ENCODE data around the gene ANKRD55. TPM values are rescaled to one million over a fixed set of nuclear protein-coding genes. Genes with fewer than 3 reads are reported as not detected.

The ANKRD55 gene
- total RNA-seq, 2 experiments from 2014 or later: not detected

DNA sequence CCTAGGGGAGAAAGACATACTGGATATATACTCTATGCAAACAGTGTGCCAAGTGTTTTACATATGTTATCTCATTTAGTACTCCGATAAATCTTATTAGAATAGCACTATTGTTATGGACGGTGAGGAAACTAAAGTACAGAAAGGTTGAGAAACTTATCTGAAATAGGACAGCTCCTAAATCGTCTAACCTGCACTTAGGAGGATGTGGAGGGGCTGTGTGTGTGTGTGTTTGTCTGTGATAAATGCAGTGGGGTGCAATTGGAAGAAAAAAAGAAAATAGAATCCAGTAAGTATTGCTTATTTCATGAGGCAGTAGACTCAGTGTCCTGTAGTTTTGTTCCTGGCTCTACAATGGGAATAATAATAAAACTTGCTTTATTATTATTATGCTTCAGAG is 131.9 kb downstream of the ANKRD55 start:
- BruUV-seq (replicated peaks): no TSS peak
- Histone ChIP-seq H3K4me1 (ENCODE audit: insufficient read depth, low read length, poor library complexity, severe bottlenecking) (no peaks in the 10 kb centered on the region), H3K79me2 (ENCODE audit: insufficient read depth, low read depth, low read length) (no peaks in the 10 kb centered on the region), H2AFZ (ENCODE audit: low read length) (no peak overlapping the region), H3K9me2 (ENCODE audit: insufficient read depth, low read length) (no peaks in the 10 kb centered on the region), H3K27ac (ENCODE audit: low read depth, low read length, poor library complexity, severe bottlenecking) (no peak overlapping the region), H3K4me3 (ENCODE audit: low read depth, low read length, poor library complexity, severe bottlenecking) (no peak overlapping the region), H3K9me3 (ENCODE audit: low read length) (no peaks in the 10 kb centered on the region), H3K4me2 (ENCODE audit: low read length) (no peak overlapping the region), H4K20me1 (ENCODE audit: insufficient read depth, low read length) (no peaks in the 10 kb centered on the region), H3K36me3 (ENCODE audit: insufficient read depth, low read length) (no peaks in the 10 kb centered on the region)
- CTCF ChIA-PET (ENCODE audit: unreplicated experiment): no interaction called here
- DNase-seq (ENCODE audit: low spot score): no peak
- intact Hi-C loops (cut with micrococcal nuclease; ENCODE audit: unreplicated experiment): no loop called here
- TF ChIP-seq, protein P1, sequence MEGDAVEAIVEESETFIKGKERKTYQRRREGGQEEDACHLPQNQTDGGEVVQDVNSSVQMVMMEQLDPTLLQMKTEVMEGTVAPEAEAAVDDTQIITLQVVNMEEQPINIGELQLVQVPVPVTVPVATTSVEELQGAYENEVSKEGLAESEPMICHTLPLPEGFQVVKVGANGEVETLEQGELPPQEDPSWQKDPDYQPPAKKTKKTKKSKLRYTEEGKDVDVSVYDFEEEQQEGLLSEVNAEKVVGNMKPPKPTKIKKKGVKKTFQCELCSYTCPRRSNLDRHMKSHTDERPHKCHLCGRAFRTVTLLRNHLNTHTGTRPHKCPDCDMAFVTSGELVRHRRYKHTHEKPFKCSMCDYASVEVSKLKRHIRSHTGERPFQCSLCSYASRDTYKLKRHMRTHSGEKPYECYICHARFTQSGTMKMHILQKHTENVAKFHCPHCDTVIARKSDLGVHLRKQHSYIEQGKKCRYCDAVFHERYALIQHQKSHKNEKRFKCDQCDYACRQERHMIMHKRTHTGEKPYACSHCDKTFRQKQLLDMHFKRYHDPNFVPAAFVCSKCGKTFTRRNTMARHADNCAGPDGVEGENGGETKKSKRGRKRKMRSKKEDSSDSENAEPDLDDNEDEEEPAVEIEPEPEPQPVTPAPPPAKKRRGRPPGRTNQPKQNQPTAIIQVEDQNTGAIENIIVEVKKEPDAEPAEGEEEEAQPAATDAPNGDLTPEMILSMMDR (conservative IDR thresholded peaks at IDR 0.05; ENCODE audit: low read length): no peak
- TF ChIP-seq EZH2phosphoT487 (IDR thresholded peaks at IDR 0.05; ENCODE audit: borderline replicate concordance, low read depth, low read length): no peak
- POLR2A ChIA-PET: no interaction called here

DNA sequence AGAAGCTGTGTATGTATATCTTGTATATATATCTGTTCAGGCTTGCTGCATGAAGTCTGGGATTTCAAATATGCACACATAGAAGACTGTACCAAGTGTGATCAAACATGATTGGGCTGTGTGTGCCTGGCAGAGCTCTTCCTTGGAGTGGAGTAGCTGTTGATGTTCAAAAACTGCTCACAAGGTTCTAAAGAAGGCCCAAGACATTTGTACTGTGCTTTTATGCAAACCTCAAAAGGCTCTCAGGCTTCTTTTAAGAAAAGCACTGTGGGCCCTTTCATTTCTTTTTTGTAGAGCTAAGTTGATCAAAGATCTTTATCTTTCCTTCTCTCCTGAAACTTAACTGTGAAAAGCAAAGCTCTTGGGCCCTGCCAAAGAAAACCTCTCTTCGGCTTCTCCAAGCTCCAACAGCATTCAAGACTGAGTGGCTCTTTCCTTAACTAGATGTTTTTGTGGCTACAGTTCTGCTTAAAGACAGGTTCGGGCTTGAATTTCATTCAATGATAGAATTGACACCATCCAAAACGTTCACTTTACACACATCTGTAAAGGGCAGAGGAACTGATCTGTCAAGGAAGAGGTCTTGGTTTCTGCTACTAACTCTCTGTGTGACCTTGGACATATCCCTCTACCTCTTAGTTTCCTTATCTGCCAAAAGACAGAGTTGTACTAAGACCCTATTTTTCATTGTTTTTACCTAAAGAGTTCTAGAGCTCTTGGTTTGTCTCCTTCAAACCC is 132.5 kb downstream of the ANKRD55 start:
- BruUV-seq (replicated peaks): no TSS peak
- ChIA-PET CTCF (ENCODE audit: unreplicated experiment) (no interaction called here), POLR2A (no interaction called here)
- no peaks in the 10 kb centered on the region for H3K36me3 ChIP-seq (ENCODE audit: insufficient read depth, low read length)
- no peak overlapping the region for H3K4me2 ChIP-seq (ENCODE audit: low read length)
- DNase-seq (ENCODE audit: low spot score): no peak
- H3K79me2 ChIP-seq (ENCODE audit: insufficient read depth, low read depth, low read length): no peaks in the 10 kb centered on the region
- no peak overlapping the region for H3K4me3 ChIP-seq (ENCODE audit: low read depth, low read length, poor library complexity, severe bottlenecking)
- intact Hi-C loops (cut with micrococcal nuclease; ENCODE audit: unreplicated experiment): no loop called here
- H3K27ac ChIP-seq (ENCODE audit: low read depth, low read length, poor library complexity, severe bottlenecking): no peak overlapping the region
- no peaks in the 10 kb centered on the region for H3K4me1 ChIP-seq (ENCODE audit: insufficient read depth, low read length, poor library complexity, severe bottlenecking)
- H4K20me1 ChIP-seq (ENCODE audit: insufficient read depth, low read length): no peaks in the 10 kb centered on the region
- H3K9me3 ChIP-seq (ENCODE audit: low read length): no peaks in the 10 kb centered on the region
- no peaks in the 10 kb centered on the region for H3K9me2 ChIP-seq (ENCODE audit: insufficient read depth, low read length)
- no peak for TF ChIP-seq EZH2phosphoT487 (IDR thresholded peaks at IDR 0.05; ENCODE audit: borderline replicate concordance, low read depth, low read length)
- TF ChIP-seq, protein P1 (conservative IDR thresholded peaks at IDR 0.05; ENCODE audit: low read length): no peak
- H2AFZ ChIP-seq (ENCODE audit: low read length): no peak overlapping the region

DNA sequence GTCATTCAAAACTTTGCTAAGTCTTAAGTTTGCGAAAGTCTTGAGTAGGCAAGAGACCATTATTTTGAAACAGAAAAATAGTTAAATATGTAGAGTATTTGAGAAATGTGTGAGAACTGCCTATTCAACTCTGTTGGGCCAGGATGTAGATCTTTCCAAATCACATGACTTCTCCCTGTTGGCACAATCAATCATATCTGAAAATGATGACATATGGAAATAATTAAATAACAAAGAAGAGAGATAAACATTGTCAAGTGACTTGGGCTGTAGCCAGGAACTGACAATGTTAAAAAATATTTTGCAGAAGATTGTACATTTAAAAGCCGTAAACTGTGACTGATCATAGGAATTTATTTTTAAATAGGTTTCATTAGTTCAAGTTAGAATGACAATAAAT is 133.8 kb downstream of the ANKRD55 start:
- no peak overlapping the region for H3K4me2 ChIP-seq (ENCODE audit: low read length)
- CTCF ChIA-PET (ENCODE audit: unreplicated experiment): no interaction called here
- TF ChIP-seq, protein P1 (conservative IDR thresholded peaks at IDR 0.05; ENCODE audit: low read length): no peak
- no peak for TF ChIP-seq EZH2phosphoT487 (IDR thresholded peaks at IDR 0.05; ENCODE audit: borderline replicate concordance, low read depth, low read length)
- no peaks in the 10 kb centered on the region for H4K20me1 ChIP-seq (ENCODE audit: insufficient read depth, low read length)
- H3K27ac ChIP-seq (ENCODE audit: low read depth, low read length, poor library complexity, severe bottlenecking): no peak overlapping the region
- no TSS peak for BruUV-seq (replicated peaks)
- no peak overlapping the region for H2AFZ ChIP-seq (ENCODE audit: low read length)
- no peaks in the 10 kb centered on the region for H3K4me1 ChIP-seq (ENCODE audit: insufficient read depth, low read length, poor library complexity, severe bottlenecking)
- intact Hi-C loops (cut with micrococcal nuclease; ENCODE audit: unreplicated experiment): no loop called here
- H3K79me2 ChIP-seq (ENCODE audit: insufficient read depth, low read depth, low read length): no peaks in the 10 kb centered on the region
- no peaks in the 10 kb centered on the region for H3K9me2 ChIP-seq (ENCODE audit: insufficient read depth, low read length)
- POLR2A ChIA-PET: no interaction called here
- no peaks in the 10 kb centered on the region for H3K9me3 ChIP-seq (ENCODE audit: low read length)
- DNase-seq (ENCODE audit: low spot score): no peak
- no peaks in the 10 kb centered on the region for H3K36me3 ChIP-seq (ENCODE audit: insufficient read depth, low read length)
- no peak overlapping the region for H3K4me3 ChIP-seq (ENCODE audit: low read depth, low read length, poor library complexity, severe bottlenecking)
